Caco-2 (cell line): ENCODE measurements around the gene TLE2. TPM values are rescaled to one million over a fixed set of nuclear protein-coding genes. Genes with fewer than 3 reads are reported as not detected.

Source experiments
- total RNA-seq: library from RNA; stranded (reverse); gene quantifications from 2 replicates; pipeline ENCODE4 v1.2.3, GENCODE V29; 2022

The TLE2 gene
- total RNA-seq, 1 experiment from 2014 or later, result 31.3 TPM

Other genes with a start within 250 kb of the TLE2 start
- gene SGTA, start 246.0 kb downstream of the TLE2 start, total RNA-seq, result 90.1 TPM in 2 replicates
- 118 and 119 TPM in 2 replicates for gene THOP1, start 243.8 kb downstream of the TLE2 start, total RNA-seq
- gene ZNF554, start 209.4 kb downstream of the TLE2 start, total RNA-seq, result 3.6 and 3.7 TPM in 2 replicates
- 4.7 and 6.2 TPM in 2 replicates for gene ZNF555, start 187.8 kb downstream of the TLE2 start, total RNA-seq
- 0.57 and 0.93 TPM in 2 replicates for gene ZNF556, start 161.9 kb downstream of the TLE2 start, total RNA-seq
- 5.8 and 7.6 TPM in 2 replicates for gene ZNF57, start 128.4 kb downstream of the TLE2 start, total RNA-seq
- 6.3 and 6.6 TPM in 2 replicates for gene ZNF77, start 84.3 kb downstream of the TLE2 start, total RNA-seq
- gene TLE6, start 51.7 kb downstream of the TLE2 start, total RNA-seq, result 1.4 and 1.9 TPM in 2 replicates
- gene TLE5, start 33.2 kb upstream of the TLE2 start, total RNA-seq, result 132 and 144 TPM in 2 replicates
- gene GNA11, start 65.1 kb upstream of the TLE2 start, total RNA-seq, result 50.0 and 50.7 TPM in 2 replicates
- not detected in 2 replicates for gene GNA15, start 106.8 kb upstream of the TLE2 start, total RNA-seq
- not detected in 2 replicates for gene S1PR4, start 149.5 kb upstream of the TLE2 start, total RNA-seq
- 87.3 and 94.2 TPM in 2 replicates for gene NCLN, start 156.7 kb upstream of the TLE2 start, total RNA-seq
- gene CELF5, start 195.4 kb upstream of the TLE2 start, total RNA-seq, result 0.07 TPM in 1 of 2 replicates, not detected in the other